Nucleus accumbens (tissue), 56 donors: Measurements from ENCODE around the gene ABAT.

Experiments
- DNase-seq, 56 donors: peaks; one replicate each; lab custom pipeline; 2025; lab: John Stamatoyannopoulos, UW

ABAT gene

GRCh38 chr16:8806272-8806983 is 132.0 kb downstream of the ABAT start:
- peak in 2 of 56 donors; percentile 8 to 27 for DNase-seq

GRCh38 chr16:8807189-8807588 is 132.8 kb downstream of the ABAT start:
- no peak for DNase-seq

GRCh38 chr16:8808009-8808408 is 133.6 kb downstream of the ABAT start:
- no peak for DNase-seq

GRCh38 chr16:8808613-8809353 is 134.4 kb downstream of the ABAT start:
- DNase-seq = no peak

- peak in 11 of 56 donors; percentile 14 to 47 (median 23) for DNase-seq
Measured at GRCh38 chr16:8812162-8812843, 137.9 kb downstream of the ABAT start.

- no peak for DNase-seq
Measured at GRCh38 chr16:8814095-8814806, 139.8 kb downstream of the ABAT start.

- DNase-seq = no peak
Measured at GRCh38 chr16:8816967-8817655, 142.7 kb downstream of the ABAT start.

GRCh38 chr16:8818504-8819270 is 144.3 kb downstream of the ABAT start:
- no peak for DNase-seq

- DNase-seq = no peak
Measured at GRCh38 chr16:8819411-8820034, 145.1 kb downstream of the ABAT start.

GRCh38 chr16:8822403-8822802 is 148.0 kb downstream of the ABAT start:
- DNase-seq = no peak

GRCh38 chr16:8826278-8826879 is 152.0 kb downstream of the ABAT start:
- DNase-seq = no peak

- DNase-seq = peak in 11 of 56 donors; percentile 21 to 66 (median 38)
Measured at GRCh38 chr16:8828541-8829165, 154.2 kb downstream of the ABAT start.

- no peak for DNase-seq
Measured at GRCh38 chr16:8831450-8831849, 157.0 kb downstream of the ABAT start.

GRCh38 chr16:8831871-8832716 is 157.7 kb downstream of the ABAT start:
- DNase-seq = no peak

GRCh38 chr16:8832717-8833105 is 158.3 kb downstream of the ABAT start:
- no peak for DNase-seq
